Endometrium (tissue), 2 donors: ENCODE measurements around the gene SUPT3H.
"Not testable (repeated sequence)": the region's sequence is repeated elsewhere in the genome, so short reads cannot be mapped to it uniquely, and the experiment has no call there.

Experiments
- FAIRE-seq: peaks from 2 replicates; lab custom pipeline; 2012; peaks lifted over from hg19 to GRCh38; lab: Jason Lieb, UNC
- donor health status: control.
- donor health status: control.

The SUPT3H gene

DNA sequence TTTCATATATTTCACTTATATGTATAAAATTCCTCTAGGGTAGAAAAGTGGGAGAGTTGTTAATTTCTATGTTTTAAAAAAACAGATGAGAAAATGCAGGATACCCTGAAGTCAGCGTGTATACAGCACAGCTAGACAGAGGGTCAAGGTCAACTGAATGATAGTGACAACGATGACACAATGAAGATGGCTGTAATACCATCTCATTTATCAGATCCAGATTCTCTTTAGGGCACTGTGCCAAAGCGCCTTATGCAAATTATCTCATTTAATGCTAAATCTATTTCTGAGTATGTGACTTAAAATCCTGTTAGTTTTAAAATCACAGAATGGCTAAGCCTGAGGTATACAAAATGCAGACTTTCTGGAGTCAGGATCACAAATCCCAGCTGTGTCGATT is 481.0 kb downstream of the SUPT3H start:
- FAIRE-seq = no peak

DNA sequence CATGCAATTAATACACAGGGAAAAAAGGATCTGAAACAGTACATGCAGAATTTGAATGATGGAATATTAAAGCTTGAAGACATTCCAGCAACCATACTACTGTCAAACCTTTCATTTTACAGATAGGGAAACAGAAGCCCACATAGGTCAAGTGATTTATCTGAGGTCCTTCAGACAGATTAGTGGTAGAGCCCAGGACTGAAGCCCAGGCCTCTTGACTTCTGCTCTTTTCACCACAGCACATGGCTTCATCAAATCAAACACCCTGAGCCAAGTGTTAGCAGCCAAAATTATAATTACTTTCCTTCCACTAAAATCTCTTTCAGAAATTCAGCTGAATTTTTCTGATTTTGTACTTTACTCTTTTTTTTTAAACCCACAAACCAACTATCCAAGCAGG is 485.2 kb downstream of the SUPT3H start:
- no peak for FAIRE-seq

GRCh38 chr6:44879071-44879470 is 498.7 kb downstream of the SUPT3H start:
- not testable (repeated sequence) for FAIRE-seq

DNA sequence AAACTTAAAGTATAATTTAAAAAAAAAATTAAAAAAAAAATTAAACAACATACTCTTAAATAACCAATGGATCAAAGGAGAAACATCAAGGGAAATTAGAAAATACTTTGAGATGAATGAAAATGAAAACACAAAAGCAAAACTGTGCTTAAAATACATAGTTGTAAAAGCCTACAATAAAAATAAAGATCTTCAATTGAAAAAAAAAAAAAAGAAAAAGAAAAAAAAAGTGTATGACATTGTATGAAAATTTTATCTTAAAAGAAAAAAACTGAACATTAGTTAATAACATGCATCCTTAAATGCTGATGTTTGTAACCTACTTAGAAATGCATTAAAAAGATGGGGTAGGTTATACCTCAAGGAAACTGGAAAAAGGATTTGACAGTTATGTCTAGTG is 501.1 kb downstream of the SUPT3H start:
- FAIRE-seq = peak; percentile 89

DNA sequence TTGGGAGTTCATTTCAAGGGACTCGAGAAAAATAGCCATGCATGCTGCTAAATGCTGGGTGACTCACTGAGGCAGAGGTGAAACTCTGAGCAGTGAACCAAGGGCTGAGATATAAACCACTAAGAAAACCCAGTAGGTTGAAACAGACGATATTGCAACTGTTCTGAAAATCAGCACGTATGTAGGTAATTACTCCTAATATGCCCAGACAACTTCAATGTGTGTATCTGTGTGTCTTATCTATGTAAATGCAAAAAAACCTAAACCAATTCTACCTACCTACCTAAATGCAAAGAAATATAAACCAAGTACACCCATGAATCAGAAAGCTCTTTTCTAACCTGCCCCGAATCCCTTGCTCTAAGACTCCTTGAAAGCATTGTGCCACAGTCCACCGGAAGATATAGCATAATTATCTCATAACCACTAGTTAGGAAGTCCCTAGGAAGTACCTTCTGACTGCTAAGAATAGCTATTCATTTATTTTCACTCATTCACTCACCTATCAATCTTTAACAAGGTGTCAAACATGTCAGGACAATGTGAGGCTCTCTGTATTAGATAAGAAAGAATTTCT is 508.3 kb downstream of the SUPT3H start:
- FAIRE-seq = no peak

DNA sequence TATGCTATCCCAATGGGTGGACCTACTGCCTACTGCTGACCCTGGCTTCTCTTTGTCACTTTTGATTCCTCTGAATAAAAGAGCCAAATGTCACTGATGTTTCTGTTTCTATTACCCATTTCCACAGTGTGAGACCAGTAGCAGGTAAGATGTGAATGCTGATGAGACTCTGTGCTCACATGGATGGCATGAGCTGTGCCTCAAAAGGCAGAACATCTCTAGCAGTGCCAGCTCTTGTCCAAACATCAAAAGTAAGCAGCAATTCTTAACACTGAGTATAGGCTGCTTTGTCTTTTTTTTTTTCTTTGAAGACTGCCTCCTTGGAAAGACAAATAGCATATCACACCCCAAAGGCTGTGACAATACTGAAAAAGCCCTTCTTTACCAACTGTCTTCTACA is 508.8 kb downstream of the SUPT3H start:
- FAIRE-seq = no peak

DNA sequence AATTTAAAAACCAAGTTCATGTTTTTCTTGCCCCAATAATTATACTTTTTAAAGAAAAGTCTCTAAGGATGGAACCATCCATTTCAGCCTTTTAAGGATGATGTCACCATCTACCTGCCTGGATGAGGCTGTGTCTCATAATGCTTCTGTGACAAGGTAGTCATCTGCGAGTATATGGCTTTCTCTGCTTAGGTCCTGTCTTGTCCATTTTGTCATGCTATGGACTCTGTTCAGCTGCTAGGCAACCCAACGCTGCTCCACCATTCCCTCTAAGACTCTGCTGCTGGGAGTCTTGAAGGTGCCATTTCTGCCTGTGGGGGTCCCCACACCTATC is 509.4 kb downstream of the SUPT3H start:
- FAIRE-seq = no peak

- no peak for FAIRE-seq
These were observed 510.0 kb downstream of the SUPT3H start for GRCh38 chr6:44867571-44868334.

DNA sequence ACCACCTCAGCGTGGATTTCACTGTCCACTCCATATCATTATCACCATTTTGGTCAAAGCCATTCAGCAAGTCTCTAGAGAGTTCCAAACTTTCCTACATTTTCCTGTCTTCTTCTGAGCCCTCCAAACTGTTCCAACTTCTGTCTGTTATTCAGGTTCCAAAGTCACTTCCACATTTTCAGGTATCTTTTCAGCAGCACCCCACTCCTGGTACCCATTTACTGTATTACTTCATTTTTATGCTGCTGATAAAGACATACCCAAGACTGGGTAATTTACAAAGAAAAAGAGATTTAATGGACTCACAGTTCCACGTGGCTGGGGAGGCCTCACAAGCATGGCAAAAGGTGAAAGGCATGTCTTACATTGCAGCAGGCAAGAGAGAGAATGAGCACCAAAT is 512.5 kb downstream of the SUPT3H start:
- not testable (repeated sequence) for FAIRE-seq

- FAIRE-seq = no peak
These were observed 517.8 kb downstream of the SUPT3H start for GRCh38 chr6:44859901-44860410.

DNA sequence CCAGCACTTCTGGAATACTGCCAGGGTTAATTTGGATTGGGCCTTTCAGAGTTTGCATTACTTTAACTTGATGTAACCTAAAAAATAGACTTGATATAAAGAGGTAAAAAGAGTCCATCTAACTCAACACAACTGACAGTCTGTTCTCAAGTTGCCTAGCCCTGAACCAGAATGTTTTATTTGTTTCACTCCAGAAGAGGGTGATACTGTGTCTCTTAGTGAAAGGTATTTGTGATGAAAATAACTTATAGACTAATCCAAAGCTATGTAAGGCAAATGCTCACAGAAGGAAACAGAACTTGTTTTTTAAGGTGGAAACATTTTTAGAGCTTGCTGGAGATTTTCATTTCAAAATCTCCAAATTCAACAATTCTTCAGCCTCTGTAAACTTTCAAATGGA is 518.7 kb downstream of the SUPT3H start:
- FAIRE-seq = no peak

- no peak for FAIRE-seq
These were observed 521.3 kb downstream of the SUPT3H start for GRCh38 chr6:44856479-44856878.

DNA sequence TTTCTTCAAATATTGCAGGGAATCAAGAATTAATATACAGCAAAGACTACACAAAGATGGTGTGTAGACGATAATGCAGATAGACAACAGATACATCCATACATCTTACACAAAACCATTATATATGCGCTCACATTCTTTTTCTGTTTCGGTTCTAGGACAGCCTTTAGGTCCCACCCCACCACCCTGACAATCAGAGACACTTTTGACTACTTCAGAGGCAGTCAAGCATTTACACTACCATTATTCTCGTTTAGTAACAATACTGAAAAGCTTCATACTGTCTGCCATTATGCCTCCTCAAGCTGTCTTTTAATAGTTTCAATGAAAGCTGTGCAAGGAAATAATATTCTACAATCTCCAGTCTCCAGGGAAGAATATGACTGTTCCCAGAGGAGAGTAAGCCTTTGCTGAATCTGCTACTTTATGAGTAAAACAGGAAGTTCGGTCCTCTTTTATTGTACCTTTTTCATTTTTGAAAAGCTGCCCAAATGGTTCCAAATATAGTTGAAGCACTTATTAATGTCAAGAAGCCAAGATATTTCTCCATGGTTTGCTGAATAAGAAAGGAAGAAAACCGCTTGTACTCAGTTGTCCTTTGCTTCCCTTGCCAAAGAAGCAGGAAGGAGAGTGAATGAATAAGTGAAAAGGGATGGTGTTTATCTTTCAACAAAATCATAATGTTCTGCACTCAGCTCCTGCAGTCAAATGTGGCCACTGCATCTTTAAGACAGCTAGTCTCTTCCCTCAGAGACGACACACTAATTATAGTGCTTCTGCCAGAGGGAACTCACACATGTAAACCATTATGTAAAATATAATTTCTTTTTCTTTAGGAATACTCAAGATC is 521.9 kb downstream of the SUPT3H start:
- FAIRE-seq = peak; percentile 12

GRCh38 chr6:44854712-44855443 is 522.9 kb downstream of the SUPT3H start:
- no peak for FAIRE-seq

DNA sequence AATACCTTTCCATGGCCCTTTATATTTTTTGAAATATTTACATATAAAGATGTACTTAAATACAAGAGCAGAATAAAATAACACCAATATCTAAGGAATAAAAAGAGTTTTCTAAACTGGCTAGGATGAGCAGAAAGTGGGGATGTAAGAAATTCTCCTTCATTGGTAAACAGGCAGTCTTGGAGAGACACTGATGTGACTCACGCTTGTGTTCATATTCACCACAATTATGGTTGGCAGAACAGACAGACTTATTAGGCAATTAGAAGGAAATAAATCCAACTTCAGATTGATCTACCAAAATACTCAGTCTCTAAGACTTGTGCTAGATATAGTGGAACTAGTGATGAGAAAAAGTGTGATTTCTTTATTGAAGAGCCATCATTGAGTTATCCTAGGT is 526.6 kb downstream of the SUPT3H start:
- FAIRE-seq = no peak

DNA sequence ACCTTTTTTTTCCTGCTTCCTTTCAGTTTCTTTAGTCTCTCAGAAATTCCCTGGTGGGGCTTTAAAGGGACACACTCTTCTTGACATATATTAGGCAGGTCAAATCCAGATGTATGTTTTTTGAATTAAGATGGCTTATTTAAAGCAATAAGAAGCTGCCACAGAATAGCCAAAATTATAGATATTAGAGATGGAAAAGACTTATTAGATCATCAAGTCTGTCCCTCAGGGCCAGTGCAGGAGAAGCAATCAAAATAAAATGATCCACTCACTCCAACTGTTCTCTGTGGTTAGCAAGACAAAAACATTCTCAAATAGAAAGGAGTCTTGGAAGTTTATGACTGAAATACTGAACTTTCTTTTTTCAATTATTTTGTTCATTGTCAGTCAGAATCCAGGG is 527.4 kb downstream of the SUPT3H start:
- no peak for FAIRE-seq

DNA sequence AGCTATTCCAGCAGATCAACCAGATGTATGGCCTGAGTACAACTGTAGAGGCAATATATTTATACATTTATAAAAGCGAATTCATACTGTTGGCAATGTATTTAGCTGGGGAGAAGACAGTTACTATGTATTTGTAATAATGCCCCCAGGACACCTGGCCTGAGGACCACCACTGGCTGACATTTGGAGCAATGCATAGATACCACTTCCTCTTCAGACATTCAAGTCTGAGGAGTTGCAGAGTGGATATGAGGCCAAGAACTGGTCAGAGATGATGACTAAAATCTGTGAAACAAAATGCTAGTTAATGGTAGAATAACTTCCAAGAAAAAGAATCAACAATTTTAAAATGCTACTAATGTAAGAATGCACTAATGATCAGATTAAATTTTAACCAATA is 527.9 kb downstream of the SUPT3H start:
- FAIRE-seq = no peak

DNA sequence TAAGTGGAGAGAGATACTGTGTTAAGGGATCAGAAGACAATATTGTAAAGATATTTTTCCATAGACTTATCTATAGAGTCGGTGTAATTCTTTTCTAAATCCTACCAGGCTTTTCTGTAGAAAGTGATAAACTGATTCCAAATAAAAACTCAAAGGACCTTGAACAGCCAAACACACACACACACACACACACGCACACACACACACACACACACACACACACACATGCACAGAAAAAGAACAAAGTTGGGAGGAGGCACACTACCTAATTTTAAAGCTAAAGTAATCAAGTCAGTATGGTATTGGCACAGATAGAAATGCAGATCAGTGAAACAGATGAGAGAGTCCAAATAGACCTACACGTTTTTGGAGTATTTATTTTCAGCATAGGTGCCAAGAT is 534.0 kb downstream of the SUPT3H start:
- FAIRE-seq = no peak

GRCh38 chr6:44842616-44843015 is 535.1 kb downstream of the SUPT3H start:
- FAIRE-seq = no peak

DNA sequence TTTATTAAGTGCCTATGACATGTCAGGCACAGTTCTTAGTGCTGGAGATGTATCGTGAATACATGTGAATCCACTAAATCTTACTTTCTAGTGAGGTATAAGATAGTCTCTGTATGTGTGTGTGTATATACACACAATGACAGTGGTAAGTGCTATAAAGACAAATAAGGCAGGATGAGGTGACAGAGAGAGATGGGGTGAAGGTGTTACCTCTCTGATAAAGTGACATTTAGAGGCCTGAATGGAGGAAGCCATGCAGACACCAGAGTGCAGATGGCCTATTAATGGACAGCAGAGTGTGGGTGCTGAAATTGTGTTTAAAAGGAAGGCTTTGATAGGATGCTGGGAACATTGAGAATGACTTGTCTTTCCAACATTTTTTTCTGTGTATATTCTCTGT is 535.9 kb downstream of the SUPT3H start:
- no peak for FAIRE-seq

DNA sequence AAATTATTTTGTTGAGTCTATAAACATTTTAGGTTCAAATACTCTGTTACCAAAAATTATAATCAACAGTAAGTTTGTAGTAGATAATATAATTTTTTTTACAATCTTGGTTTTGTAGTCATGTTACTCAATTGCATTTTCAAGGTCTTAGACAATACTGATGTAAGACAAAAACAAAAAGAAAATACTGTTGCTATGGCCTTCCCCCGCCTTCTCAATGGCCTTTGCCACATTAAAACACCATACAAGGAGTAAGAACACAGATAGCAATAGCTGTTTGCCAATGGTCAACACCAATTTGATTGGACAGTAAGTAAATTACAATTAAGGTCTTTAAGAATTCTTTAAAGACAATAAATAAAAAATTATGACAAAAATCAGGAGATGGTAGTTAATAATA is 540.0 kb downstream of the SUPT3H start:
- no peak for FAIRE-seq

DNA sequence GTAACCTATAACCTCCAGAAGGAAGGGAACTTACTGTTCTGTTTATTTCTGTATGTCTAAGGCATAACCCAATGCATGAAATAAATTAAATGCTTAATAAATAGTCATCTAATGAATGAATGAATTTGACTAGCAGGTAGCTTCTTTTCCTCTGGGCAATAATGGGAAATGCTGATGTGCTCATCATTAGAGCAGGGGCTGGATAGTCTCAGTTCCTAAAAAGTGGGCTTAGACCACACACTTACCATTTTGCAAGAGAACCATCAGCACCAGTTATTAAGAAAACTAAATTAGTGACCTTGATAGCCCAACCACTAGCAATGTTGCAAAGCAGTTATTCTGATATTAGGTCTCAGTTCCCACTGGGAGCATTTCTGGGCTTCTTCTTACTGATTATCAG is 540.5 kb downstream of the SUPT3H start:
- no peak for FAIRE-seq
